ENCODE measurements around the gene ZNF362. TPM values are rescaled to one million over a fixed set of nuclear protein-coding genes. Genes with fewer than 3 reads are reported as not detected.

ZNF362 gene
- total and polyA plus RNA-seq, 2 of the 13 experiments (the other 11 are each of a cell fraction or from before 2014, with no cell fraction given) = 8.3 to 14.2 TPM

DNA sequence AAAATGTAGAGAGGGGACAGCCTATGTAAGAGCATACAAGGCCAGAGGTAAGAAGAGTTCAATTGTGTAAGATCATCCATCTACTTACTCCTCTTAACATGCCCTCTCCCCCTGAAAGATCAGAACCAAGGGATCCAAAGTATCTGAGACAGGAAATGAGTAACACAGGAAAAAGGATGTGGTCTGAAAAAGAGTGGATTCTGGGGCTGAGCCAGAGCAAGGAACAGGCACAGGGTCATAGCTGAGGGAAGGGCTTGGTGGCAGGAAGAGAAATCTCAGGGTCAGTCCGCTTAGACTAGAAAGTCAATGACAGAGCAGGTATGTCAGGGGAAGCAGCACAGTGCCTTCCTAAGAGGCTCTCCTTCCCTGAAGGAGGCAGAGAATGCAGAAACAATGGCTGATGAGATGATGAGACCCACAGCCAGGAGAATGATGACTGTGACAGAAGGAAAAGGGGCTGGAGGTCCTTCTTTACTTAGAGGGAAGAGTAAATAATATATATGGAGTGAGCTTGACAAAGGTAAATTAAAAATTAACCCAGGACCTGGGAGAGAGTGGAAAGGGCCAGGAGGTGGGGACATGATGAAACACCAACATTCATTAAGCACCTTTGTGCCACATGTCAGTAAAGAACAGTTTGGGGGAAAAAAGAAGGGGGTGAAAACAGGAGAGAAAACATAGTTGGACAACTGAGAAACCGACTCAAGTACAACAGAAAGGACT, 90.8 kb downstream of the ZNF362 start (continued):
- TF ChIP-seq SRF (IDR thresholded peaks at IDR 0.05; ENCODE audit: low read depth, low read length) (no peak), GATAD2A (CRISPR knock-in tag; IDR thresholded peaks at IDR 0.05) (peak; percentile 78), ZNF598 (CRISPR knock-in tag; IDR thresholded peaks at IDR 0.05; ENCODE audit: borderline replicate concordance) (no peak), ZSCAN30 (CRISPR knock-in tag; IDR thresholded peaks at IDR 0.05) (no peak), ZFP37 (CRISPR knock-in tag; IDR thresholded peaks at IDR 0.05; ENCODE audit: borderline replicate concordance) (no peak), RELA (CRISPR knock-in tag; IDR thresholded peaks at IDR 0.05) (no peak), KDM5B (CRISPR knock-in tag; IDR thresholded peaks at IDR 0.05; ENCODE audit: borderline replicate concordance) (no peak), ZNF256 (CRISPR knock-in tag; conservative IDR thresholded peaks at IDR 0.05) (no peak), ZNF607 (CRISPR knock-in tag; IDR thresholded peaks at IDR 0.05; ENCODE audit: borderline replicate concordance) (no peak), ZKSCAN5 (CRISPR knock-in tag; IDR thresholded peaks at IDR 0.05) (no peak), ZNF12 (CRISPR knock-in tag; IDR thresholded peaks at IDR 0.05) (no peak), ZNF460 (CRISPR knock-in tag; IDR thresholded peaks at IDR 0.05; ENCODE audit: borderline replicate concordance) (no peak), ZNF382 (CRISPR knock-in tag; IDR thresholded peaks at IDR 0.05; ENCODE audit: borderline replicate concordance) (no peak), ZBTB20 (CRISPR knock-in tag; IDR thresholded peaks at IDR 0.05; ENCODE audit: borderline replicate concordance, low read depth) (0 out of 2 replicates have a peak, but pooled peaks have one; percentile 60), CREM (IDR thresholded peaks at IDR 0.05) (peak; percentile 65), CREM (CRISPR knock-in tag; IDR thresholded peaks at IDR 0.05) (no peak), SP2 (CRISPR knock-in tag; IDR thresholded peaks at IDR 0.05) (no peak), MAFG (CRISPR knock-in tag; IDR thresholded peaks at IDR 0.05) (no peak), ZNF619 (CRISPR knock-in tag; IDR thresholded peaks at IDR 0.05) (no peak), ZNF446 (CRISPR knock-in tag; IDR thresholded peaks at IDR 0.05) (no peak), TRIM24 (CRISPR knock-in tag; IDR thresholded peaks at IDR 0.05) (no peak), RARA (CRISPR knock-in tag; IDR thresholded peaks at IDR 0.05) (peak; percentile 79), ZZZ3 (CRISPR knock-in tag; IDR thresholded peaks at IDR 0.05; ENCODE audit: borderline replicate concordance) (no peak), ZNF709 (CRISPR knock-in tag; IDR thresholded peaks at IDR 0.05) (no peak)
- TF ChIP-seq, protein P1, sequence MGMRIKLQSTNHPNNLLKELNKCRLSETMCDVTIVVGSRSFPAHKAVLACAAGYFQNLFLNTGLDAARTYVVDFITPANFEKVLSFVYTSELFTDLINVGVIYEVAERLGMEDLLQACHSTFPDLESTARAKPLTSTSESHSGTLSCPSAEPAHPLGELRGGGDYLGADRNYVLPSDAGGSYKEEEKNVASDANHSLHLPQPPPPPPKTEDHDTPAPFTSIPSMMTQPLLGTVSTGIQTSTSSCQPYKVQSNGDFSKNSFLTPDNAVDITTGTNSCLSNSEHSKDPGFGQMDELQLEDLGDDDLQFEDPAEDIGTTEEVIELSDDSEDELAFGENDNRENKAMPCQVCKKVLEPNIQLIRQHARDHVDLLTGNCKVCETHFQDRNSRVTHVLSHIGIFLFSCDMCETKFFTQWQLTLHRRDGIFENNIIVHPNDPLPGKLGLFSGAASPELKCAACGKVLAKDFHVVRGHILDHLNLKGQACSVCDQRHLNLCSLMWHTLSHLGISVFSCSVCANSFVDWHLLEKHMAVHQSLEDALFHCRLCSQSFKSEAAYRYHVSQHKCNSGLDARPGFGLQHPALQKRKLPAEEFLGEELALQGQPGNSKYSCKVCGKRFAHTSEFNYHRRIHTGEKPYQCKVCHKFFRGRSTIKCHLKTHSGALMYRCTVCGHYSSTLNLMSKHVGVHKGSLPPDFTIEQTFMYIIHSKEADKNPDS (CRISPR knock-in tag; IDR thresholded peaks at IDR 0.05) = no peak
- TF ChIP-seq, protein P2, sequence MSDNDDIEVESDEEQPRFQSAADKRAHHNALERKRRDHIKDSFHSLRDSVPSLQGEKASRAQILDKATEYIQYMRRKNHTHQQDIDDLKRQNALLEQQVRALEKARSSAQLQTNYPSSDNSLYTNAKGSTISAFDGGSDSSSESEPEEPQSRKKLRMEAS (IDR thresholded peaks at IDR 0.05) = peak; percentile 60
- TF ChIP-seq, protein P3, sequence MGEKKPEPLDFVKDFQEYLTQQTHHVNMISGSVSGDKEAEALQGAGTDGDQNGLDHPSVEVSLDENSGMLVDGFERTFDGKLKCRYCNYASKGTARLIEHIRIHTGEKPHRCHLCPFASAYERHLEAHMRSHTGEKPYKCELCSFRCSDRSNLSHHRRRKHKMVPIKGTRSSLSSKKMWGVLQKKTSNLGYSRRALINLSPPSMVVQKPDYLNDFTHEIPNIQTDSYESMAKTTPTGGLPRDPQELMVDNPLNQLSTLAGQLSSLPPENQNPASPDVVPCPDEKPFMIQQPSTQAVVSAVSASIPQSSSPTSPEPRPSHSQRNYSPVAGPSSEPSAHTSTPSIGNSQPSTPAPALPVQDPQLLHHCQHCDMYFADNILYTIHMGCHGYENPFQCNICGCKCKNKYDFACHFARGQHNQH (CRISPR knock-in tag; IDR thresholded peaks at IDR 0.05) = no peak
- TF ChIP-seq, protein P4, sequence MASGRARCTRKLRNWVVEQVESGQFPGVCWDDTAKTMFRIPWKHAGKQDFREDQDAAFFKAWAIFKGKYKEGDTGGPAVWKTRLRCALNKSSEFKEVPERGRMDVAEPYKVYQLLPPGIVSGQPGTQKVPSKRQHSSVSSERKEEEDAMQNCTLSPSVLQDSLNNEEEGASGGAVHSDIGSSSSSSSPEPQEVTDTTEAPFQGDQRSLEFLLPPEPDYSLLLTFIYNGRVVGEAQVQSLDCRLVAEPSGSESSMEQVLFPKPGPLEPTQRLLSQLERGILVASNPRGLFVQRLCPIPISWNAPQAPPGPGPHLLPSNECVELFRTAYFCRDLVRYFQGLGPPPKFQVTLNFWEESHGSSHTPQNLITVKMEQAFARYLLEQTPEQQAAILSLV (CRISPR knock-in tag; IDR thresholded peaks at IDR 0.05; ENCODE audit: borderline replicate concordance) = no peak

All from HepG2 (cell line).